Activated B cell treated with CpG ODN at 0.5 μM for 24 hours (primary cell): Measurements from ENCODE around the gene NAT9. TPM values are rescaled to one million over a fixed set of nuclear protein-coding genes. Genes with fewer than 3 reads are reported as not detected.
A peak's percentile ranks its signal among the peaks of the same experiment; 100 is the strongest.

Experiments used
- ATAC-seq: fragments of 200-7000 bp; cut with Tn5 transposase; one replicate; pipeline ENCODE4 v1.10.0; 2021; ENCODE audit warnings: low read depth, mild to moderate bottlenecking, moderate library complexity
- CTCF ChIA-PET: fragments of 350-600 bp; sonication (Branson Sonifier 250); formaldehyde crosslinking; loops from one replicate; lab custom pipeline; 2021; ENCODE audit warnings: antibody characterized with exemption; lab: Charles Lee
- POLR2A ChIA-PET: fragments of 350-600 bp; sonication (Branson Sonifier 250); formaldehyde crosslinking; loops from one replicate; lab custom pipeline; 2021; ENCODE audit warnings: antibody characterized with exemption; lab: Charles Lee
- DNase-seq: peaks from one replicate; pipeline ENCODE4 v3.0.0; 2022
- H3K27ac Mint-ChIP-seq: one replicate; pipeline ENCODE4 v1.8.0; 2020; ENCODE audit warnings: mixed read lengths
- H3K27me3 Mint-ChIP-seq: one replicate; pipeline ENCODE4 v1.8.0; 2021; ENCODE audit warnings: mixed read lengths
- H3K36me3 Mint-ChIP-seq: one replicate; pipeline ENCODE4 v1.8.0; 2021; ENCODE audit warnings: low read depth, mixed read lengths
- H3K4me1 Mint-ChIP-seq: one replicate; pipeline ENCODE4 v1.8.0; 2021; ENCODE audit warnings: mixed read lengths
- H3K4me3 Mint-ChIP-seq: one replicate; pipeline ENCODE4 v1.8.0; 2020; ENCODE audit warnings: mild to moderate bottlenecking, mixed read lengths
- H3K9me3 Mint-ChIP-seq: one replicate; pipeline ENCODE4 v1.8.0; 2020; ENCODE audit warnings: mixed read lengths
- CTCF ChIP-seq: fragments of 200-600 bp; IDR thresholded peaks from one replicate; pipeline ENCODE4 v1.8.0; 2022; ENCODE audit warnings: antibody characterized with exemption, mild to moderate bottlenecking
- intact Hi-C: fragments of 100-400 bp; cut with micrococcal nuclease; formaldehyde crosslinking; loops from one replicate; pipeline ENCODE4 v1.15.1; 2024
- total RNA-seq: library from RNA; stranded (reverse); gene quantifications from 2 replicates; pipeline ENCODE4 v1.2.3, GENCODE V29; 2022

Gene NAT9
- total RNA-seq, 1 donor from 2014 or later: 79.7 TPM

- ChIA-PET POLR2A (no interaction called here), CTCF (interaction anchor here (1.0 to 2.2 kb wide), 4 partner anchors 28 to 116 kb away, joined by 3 to 7 read pairs (median 5); no protein-coding TSS in a partner anchor)
- Mint-ChIP-seq H3K36me3 (peaks cover 60% of the 10 kb centered on the region), H3K4me3 (no peak overlapping the region), H3K27me3 (no peaks in the 10 kb centered on the region), H3K4me1 (peaks cover 40% of the 10 kb centered on the region), H3K9me3 (no peaks in the 10 kb centered on the region), H3K27ac (no peak overlapping the region)
- intact Hi-C loops: no loop called here
- no peak for TF ChIP-seq CTCF
- ATAC-seq: no peak
- no peak for DNase-seq
These were observed 2.7 kb downstream of the NAT9 start for GRCh38 chr17:74773414-74773813.

GRCh38 chr17:74772053-74772452 is 4.1 kb downstream of the NAT9 start:
- peaks cover 29% of the 10 kb centered on the region for H3K4me1 Mint-ChIP-seq
- H3K4me3 Mint-ChIP-seq: no peak overlapping the region
- H3K9me3 Mint-ChIP-seq: no peaks in the 10 kb centered on the region
- CTCF ChIA-PET: interaction anchor here (1.7 to 3.5 kb wide), 4 partner anchors 22 to 115 kb away, joined by 14 to 70 read pairs (median 34); partner anchors contain the start of gene RAB37
- DNase-seq: no peak
- intact Hi-C loops: no loop called here
- no peak for TF ChIP-seq CTCF
- ATAC-seq: no peak
- POLR2A ChIA-PET: no interaction called here
- no peak overlapping the region for H3K27ac Mint-ChIP-seq
- no peaks in the 10 kb centered on the region for H3K27me3 Mint-ChIP-seq
- H3K36me3 Mint-ChIP-seq: peaks cover 69% of the 10 kb centered on the region

- CTCF ChIA-PET: interaction anchor here (0.7 to 3.5 kb wide), 13 partner anchors 9 to 205 kb away, joined by 3 to 70 read pairs (median 5); partner anchors contain the start of genes CD300H, FDXR and RAB37
- H3K4me3 Mint-ChIP-seq: no peak overlapping the region
- H3K27me3 Mint-ChIP-seq: no peaks in the 10 kb centered on the region
- ATAC-seq (no peak), DNase-seq (no peak)
- no peak for TF ChIP-seq CTCF
- H3K27ac Mint-ChIP-seq: no peak overlapping the region
- POLR2A ChIA-PET: interaction anchor here (0.9 to 1.1 kb wide), 4 partner anchors 8 to 34 kb away, joined by 3 to 6 read pairs (median 4); no protein-coding TSS in a partner anchor
- peaks cover 72% of the 10 kb centered on the region for H3K36me3 Mint-ChIP-seq
- H3K4me1 Mint-ChIP-seq: peaks cover 25% of the 10 kb centered on the region
- H3K9me3 Mint-ChIP-seq: no peaks in the 10 kb centered on the region
- intact Hi-C loops: no loop called here
These were observed 4.7 kb downstream of the NAT9 start for GRCh38 chr17:74771319-74771914.

GRCh38 chr17:74770498-74771318 is 5.4 kb downstream of the NAT9 start:
- POLR2A ChIA-PET: interaction anchor here (0.6 to 1.1 kb wide), 6 partner anchors 9 to 113 kb away, joined by 3 to 7 read pairs (median 4); no protein-coding TSS in a partner anchor
- H3K36me3 Mint-ChIP-seq: peaks cover 71% of the 10 kb centered on the region
- no peak for TF ChIP-seq CTCF
- H3K27ac Mint-ChIP-seq: peak overlapping the region; percentile 46
- CTCF ChIA-PET: interaction anchor here (0.7 to 3.5 kb wide), 13 partner anchors 10 to 204 kb away, joined by 3 to 70 read pairs (median 5); partner anchors contain the start of genes CD300H, FDXR and RAB37
- peak; percentile 57 for DNase-seq
- H3K27me3 Mint-ChIP-seq: no peaks in the 10 kb centered on the region
- no peak overlapping the region for H3K4me3 Mint-ChIP-seq
- ATAC-seq: peak; percentile 97
- intact Hi-C loops: loop anchor here (1.0 kb wide), 3 partner anchors 21 to 113 kb away; no protein-coding TSS in a partner anchor
- no peaks in the 10 kb centered on the region for H3K9me3 Mint-ChIP-seq
- peaks cover 18% of the 10 kb centered on the region for H3K4me1 Mint-ChIP-seq
